GM19238 (cell line): ENCODE data around the gene HYOU1.
"Not testable (repeated sequence)": the region's sequence is repeated elsewhere in the genome, so short reads cannot be mapped to it uniquely, and the experiment has no call there.

Experiments used
- DNase-seq: peaks from one replicate; pipeline ENCODE4 v3.0.0; 2011; ENCODE audit warnings: low spot score; ENCODE audit not compliant: insufficient read length

HYOU1 gene

DNA sequence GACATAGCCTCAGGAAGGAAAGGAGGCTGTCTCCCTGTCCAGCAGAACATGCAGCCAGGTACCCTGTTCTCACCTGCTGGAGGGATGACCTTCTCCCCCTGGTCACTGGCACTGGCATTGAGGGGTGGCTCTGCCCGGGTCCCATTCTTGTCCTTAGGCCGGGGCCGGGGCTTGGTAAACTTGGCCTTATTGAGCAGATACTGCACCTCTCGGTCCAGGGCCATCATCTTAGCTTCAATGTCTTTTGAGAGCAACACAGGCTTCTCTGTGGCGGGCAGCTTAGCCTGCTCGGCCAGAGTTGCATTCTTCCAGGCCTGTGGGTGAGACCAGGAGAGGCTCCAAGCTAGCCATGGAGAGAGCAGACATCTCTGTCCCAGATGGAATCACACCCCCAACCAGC, 10.5 kb downstream of the HYOU1 start:
- no peak for DNase-seq

DNA sequence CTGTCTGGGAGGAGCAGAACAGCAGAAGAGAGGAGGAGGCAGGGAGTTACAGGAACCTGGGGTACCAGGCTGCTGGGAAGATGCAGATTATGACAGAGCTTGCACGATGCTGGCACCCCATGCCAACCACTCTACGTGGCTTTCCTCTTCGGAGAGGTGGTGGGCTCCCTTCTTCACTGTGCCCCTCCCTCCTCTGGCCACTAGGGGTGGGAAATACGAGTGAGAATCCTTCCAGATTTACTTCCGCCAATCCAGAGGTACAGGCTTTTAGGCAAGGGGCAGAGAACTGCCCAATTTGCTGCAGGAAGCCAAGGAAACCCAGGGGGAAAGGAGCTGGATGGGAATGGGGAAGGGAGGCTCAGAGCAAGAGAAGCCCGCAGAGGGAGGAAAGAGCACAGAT, 12.3 kb downstream of the HYOU1 start:
- DNase-seq: no peak

DNA sequence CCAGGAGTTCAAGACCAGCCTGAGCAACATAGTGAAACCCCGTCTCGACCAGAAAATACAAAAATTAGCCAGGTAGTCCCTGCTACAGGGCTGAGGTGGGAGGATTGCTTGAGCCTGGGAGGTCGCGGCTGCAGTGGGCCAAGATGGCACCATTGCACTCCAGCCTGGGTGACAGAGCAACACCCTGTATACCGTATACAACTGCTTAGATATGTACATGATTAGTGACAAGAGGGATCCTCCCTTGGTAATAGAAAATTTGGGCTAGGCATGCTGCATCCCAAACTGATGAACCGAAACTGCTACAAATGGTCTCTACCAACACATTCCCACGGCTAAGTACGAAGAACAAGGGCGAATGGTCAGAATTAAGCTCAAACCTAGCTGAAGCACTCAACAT, 14.1 kb downstream of the HYOU1 start:
- DNase-seq: no peak

DNA sequence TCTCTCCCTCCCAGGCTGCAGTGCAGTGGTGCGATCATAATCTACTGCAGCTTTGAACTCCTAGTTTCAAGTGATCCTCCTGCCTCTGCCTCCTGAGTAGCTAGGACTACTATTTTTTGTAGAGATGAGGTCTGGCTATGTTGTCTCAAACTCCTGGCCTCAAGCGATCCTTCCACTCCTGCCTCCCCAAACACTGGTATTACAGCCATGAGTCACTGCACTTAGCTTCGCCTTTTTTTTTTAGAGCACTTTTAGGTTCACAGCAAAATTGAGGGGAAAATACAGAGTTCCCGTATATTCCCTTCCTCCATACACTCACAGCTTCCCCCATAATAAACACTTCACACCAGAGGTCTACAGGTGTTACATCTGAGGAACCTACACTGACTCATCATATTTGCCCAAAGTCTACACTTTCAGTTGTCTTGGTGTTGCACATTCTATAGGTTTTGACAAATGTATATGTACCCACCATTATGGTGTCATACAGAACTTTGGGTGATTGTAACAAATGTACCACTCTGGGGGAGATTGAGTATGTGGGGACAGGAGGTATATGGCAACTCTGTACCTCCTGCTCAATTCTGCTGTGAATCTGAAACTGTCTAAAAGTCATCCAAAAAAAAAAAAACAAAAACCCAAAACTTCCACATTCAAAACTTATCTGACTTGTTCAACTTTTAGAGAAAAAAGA, 15.0 kb downstream of the HYOU1 start:
- no peak for DNase-seq

DNA sequence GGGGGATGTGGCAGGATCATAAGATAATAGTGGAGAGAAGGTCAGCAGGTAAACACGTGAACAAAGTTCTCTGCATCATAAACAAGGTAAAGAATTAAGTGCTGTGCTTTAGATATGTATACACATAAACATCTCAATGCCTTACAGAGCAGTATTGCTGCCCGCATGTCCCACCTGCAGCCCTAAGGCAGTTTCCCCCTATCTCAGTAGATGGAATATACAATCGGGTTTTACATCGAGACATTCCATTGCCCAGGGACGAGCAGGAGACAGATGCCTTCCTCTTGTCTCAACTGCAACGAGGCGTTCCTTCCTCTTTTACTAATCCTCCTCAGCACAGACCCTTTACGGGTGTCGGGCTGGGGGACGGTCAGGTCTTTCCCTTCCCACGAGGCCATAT, 17.5 kb downstream of the HYOU1 start:
- DNase-seq: not testable (repeated sequence)

DNA sequence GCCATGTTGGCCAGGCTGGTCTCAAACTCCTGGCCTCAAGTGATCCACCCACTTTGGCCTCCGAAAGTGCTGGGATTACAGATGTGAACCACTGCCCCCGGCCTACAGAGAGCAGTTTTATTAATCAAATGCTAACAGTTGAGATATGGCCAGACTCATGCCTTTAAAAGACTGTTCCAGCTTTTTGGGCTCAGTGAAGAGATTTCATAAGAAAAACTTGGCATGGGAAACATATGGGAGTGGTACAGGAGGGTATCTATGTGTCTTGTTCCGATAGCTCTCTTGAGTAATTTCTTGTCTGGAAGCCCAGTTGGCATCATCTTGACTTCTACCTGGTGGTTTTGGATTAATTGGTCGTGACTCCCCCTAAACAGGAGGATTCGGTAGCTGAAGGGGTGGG, 18.1 kb downstream of the HYOU1 start:
- DNase-seq: no peak

DNA sequence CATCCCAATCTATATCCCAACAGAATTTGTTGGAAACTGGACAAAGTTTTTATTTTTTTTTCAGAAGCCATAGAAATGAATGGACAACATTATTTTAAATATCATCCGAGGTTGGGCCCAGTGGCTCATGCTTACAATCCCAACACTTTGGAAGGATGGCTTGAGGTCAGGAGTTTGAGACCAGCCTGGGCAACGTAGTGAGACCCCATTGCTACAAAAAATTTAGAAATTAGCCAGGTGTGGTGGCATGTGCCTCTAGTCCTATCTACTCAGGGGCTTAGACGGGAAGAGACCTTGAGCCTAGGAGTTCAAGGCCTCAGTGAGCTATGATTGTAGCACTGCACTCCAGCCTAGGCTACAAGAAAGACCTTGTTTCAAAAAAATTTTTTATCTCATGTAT, 22.2 kb downstream of the HYOU1 start:
- no peak for DNase-seq

DNA sequence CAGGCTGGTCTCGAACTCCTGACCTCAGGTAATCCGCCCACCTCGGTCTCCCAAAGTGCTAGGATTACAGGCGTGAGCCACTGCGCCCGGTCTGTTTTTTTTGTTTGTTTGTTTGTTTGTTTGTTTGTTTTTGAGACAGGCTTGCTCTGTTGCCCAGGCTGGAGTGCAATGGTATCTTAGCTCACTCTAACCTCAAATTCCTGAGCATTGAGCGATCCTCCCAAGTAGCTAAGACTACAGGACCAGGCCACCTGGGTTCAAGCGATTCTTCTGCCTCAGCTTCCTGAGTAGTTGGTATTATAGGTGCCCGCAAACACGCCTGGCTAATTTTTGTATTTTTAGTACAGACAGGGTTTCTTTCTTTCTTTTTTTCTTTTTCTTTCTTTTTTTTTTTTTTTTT, 23.6 kb downstream of the HYOU1 start:
- DNase-seq: not testable (repeated sequence)

DNA sequence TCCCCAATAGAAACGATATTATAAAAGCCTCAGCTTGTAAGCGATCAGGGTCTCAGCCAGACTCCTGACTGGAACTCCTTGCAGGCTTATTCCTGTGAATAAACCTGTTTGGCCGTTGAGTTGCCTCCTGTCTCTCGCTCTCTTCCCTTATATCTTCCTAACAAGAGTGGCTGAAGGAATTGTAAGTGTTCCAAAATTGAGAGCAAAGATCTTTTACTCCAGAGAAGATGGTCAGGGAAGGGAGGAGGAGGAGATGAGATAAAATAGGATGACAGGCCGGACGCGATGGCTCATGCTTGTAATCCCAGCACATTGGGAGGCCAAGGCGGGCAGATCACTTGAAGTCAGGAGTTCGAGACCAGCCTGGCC, 25.1 kb downstream of the HYOU1 start:
- no peak for DNase-seq

DNA sequence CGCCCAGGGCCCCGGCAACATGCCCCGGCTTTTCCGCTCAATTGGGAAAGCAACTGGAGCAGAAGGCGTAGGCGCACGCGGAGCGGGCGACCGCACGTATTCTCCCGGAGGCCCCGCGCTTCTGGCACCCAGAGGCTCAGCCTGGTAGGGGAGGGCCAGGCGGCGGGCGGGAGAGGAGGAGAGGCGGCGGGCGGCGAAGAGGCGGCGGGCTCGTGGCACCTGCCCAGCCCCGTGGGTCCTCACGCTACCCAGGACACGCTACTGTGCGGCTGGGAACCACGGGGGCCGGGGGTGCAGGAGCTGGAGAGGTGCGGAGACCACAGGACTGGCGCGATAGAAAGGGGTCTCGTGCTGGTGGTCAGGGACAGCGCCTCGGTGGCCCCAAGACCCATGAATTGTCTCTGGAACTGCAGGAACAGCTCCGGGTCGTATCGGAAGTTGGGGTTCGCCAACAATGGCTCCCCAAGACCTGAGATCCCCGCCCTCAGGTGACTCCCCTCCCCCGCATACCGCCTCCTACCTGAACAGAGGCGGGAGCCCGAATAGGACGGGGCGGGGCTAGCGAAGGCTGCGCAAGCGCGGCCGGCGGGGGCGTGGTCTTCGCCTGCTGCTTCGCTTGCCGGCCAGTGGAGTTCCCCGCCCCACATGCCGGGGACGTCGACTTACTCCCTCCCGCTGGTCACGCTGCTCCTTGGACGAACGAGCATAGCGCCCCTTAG, 26.5 kb downstream of the HYOU1 start, which contains the start of gene SLC37A4:
SLC37A4 (minus strand) TSS at position 549 of the 719 bp plus-strand sequence.
- DNase-seq: peak; percentile 95

DNA sequence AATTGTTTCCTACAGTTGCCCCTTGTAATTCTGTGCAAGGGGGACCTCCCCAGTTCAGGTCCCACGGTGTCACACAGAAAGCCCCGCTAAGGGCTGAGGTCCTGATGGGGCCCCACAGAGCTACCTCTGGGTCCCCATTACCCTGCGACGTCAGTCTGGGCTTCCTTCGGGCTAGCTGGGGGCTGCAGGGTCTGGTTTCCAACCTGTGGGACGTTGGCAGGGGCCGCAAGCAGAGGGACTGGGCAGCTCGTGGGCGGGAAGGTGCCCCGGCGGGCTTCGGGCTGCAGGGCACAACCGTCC, 27.0 kb downstream of the HYOU1 start:
- no peak for DNase-seq

DNA sequence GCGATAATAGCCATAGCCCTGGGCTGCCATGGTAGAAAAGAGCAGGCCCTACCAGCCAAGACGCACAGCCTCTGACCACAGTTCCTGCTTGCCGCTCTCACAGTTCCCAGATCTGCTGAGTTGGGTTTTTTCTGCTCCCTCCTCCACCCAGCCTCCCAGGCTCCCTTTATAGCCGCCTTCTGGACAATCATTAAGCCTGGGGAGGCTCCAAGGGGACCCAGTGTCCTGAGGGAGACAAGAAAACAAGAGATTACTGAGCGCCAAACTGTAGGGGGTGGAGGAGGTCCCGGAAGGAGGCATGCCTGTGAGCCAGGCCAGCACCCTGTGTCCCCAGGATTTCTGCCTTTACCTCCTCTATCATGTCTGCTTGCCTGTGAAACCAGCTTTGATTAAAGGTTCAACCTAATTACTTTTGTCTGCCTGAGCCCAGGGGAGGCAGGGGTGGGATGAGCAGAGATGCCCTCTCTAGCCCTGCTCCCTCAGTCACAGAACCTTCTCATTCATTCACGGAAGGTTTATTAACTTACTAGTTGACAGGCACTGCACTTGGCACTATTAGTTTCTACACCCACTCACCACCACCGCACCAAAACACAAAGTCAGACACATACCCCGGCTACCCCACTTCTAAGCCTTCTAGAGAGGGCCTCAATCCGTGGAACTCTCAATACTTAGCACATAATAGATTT, 27.5 kb downstream of the HYOU1 start:
- DNase-seq: no peak

DNA sequence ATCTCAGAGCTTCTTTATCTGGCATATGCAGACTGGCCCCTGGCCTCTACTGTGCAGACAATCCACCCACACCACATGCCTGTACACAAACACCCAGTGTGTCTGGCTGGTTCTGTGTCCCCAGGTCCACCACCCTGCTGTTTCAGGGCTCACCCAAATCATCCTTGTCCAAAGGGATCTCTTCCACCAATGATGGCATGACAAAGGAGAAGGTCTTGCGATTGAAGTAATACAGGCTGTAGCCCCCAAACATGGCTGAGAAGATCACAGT, 28.0 kb downstream of the HYOU1 start:
- DNase-seq: no peak

DNA sequence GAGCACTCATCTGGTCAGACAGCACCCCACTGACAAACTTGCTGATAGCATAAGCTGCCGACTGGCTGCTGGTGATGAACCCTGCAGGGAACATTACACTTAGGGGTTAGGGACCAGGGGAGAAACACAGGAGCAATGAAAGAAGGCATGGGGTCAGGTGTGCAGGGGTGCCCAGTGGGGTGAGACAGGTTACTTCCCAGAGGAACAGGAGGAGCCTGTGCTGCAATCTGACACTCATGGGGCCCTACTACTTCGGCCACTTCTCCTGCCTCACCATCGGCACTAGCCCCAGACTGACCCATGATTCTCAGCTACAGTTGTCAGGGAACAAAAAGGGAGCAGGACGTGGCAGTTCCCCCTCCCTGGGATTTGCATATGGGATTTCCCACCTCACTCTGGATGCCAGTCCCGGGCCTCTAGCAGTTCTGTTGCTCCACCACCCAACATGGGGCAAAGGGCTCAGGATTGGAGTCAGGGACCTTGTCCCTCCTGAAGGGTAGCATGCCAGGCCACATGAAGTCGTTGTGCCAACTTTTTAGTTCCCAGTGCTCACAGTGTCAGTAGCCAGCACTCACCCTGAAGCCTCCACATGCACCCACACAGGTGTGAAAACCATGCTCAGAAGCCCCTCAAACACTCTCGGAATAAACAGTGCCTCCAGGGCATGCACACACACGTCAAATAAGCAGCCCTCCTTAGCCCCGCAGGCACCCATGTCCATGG, 28.5 kb downstream of the HYOU1 start:
- no peak for DNase-seq

DNA sequence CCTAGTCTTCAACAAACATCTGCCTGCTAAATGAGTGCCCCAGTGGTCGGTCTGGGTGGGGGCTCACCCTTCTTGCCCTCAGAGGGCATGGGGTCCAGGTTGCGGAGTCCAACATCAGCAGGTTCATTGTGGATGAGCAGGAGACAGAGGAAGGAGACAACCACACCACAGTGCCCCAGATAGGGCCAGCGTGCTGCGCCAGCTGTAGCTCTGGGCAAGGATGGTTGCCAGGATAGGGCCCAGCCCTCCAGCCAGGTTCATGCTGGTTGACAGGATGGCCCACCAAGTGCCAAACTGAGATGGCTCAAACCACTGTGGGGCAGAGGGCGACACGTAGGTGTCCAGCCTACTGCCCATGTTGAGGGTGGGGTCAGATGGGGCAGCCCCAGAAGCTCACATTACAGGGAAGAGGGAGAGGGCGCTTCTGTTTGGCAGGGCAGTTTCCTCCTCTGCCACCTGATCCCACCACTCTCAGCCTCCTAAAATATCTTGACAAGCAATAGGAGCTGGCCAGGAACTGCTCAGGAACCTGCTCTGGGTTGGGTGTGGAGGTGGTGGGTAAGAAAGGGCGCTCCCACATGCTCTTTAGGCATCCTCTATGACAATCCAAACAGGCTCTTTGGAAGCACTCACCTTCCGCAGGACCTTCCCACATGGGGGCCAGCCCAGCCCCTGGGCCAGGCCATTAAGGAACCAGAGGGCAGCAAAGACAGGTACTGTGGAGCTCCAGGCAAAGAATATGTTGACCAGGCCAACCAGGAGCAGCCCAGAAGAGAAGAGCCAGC, 29.3 kb downstream of the HYOU1 start:
- DNase-seq: no peak

DNA sequence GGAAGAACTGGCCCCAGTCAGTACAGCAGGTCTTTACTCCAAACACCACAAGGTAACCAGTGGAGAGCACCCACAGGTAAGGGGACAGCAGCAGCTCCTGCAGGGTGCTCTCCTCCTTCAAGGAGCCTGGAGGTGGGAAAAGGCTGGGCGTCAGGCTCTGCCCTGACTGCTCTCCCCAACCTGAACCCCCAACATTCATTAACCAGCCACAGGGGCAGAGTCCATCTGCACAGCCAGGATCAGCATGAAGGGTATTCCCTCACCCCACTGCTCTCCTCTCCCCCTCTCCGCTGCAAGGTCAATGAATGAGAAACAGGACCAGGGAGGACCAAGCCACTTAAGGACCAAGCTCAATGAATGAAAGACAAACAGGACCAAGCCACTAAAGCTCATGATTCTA, 30.0 kb downstream of the HYOU1 start:
- no peak for DNase-seq

DNA sequence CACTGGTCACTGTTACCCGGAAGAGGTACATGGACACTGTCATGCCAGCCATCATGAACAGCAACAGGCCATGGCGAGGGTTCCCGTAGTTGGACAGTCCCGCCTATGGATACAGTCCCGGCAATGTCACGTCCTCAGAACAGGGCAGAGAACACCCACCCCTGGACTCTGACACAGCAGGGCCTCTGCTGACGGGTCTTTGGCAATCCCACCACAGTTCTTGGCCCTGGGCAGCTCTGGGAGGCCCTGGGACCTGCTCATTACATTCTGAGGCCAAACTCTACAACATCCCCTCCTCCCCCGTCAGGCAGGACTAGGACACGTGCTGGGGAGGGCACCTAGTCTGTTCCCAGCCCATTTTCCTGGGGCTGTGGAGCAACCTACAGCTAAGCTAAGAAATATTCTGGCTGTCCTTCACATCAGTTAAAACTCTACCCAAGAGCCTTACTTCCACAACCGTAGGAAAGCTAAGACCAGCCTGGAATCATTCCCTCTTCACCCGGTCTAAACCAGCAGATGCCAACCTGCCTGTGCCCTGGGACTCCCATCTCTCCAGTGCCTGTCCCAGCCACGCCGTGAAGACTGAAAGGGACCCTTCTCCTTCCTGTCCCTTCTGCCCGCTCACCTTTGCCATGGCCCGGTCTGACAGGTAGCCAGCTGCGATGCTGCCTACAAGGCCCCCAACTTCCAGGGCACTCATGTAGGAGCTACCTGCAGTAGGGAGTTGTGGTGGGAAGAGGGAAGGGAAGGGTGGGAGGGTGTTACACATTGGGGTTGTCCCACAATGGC, 30.8 kb downstream of the HYOU1 start:
- no peak for DNase-seq

DNA sequence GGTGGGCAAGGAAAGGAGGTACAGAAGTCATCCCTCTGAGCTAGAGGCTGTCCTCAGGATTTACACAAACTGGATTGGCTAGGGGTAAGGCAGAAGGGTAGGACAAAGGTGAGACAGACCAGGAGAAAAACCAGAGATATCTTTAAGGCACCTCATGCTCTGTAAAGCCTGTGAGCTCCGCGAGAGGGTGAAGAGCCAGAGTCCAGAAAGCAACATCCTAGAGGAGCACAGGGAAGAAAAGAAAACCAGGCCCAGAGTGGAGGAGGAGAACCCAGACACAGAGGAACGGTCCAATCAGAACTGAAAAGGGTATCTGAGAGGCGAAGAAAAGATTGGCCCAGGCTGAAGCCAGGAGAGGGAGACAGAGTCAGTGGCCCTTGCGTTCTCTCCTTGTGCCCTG, 31.5 kb downstream of the HYOU1 start:
- no peak for DNase-seq

DNA sequence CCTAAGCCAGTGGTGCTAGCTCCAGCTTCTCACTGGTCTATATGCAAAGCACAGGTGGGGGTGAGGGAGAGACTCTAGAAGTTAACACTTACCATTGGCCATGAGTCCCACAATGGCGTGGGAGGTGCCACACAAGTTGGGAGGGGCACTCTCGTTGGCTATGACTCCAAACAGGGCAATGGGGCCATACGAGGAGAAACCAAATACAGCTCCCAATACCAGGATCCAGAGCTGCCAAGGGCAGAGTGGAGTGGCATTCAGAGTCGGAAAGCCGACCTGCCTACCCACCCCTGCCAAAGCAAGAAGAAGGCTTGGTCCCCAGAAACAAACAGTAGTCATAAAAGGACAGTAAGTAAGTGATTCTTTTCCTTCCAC, 31.9 kb downstream of the HYOU1 start:
- DNase-seq: no peak

DNA sequence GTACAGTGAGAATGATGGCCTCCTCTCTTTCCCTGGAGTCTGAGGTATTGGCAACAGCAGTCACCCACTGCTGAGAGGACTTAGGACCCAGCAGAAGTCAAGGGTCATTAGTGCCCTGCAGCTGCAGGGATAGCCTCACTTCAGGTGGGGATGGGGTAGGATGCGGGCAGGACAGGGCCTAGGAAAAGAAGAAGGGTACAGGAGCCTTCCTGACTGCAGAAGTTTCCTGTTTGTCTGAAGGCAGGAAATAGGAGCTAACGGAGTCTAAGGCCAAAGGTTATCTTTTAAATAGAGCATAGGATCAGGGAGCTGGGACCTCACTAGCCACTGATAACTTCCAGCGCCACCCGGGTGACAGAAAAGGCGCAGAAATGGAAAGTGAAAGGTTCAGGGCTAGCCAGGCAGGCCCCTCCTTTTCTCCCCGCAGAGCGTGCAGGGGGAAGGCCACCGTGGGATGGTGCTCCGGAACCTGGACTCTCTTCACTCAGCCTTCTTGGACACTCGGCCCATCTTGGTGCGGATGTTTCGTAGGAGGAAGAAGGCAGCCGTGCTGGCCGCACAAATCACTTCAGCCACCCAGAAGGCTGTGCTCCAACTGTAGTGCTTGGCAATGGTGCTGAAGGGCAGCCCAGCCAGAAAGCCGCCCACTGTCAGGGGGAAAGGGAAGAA, 32.4 kb downstream of the HYOU1 start:
- no peak for DNase-seq
